HFFc6 (cell line): ENCODE measurements around the gene GSK3A. TPM values are rescaled to one million over a fixed set of nuclear protein-coding genes. Genes with fewer than 3 reads are reported as not detected.
A peak's percentile ranks its signal among the peaks of the same experiment; 100 is the strongest.

Source experiments
- DNase-seq: peaks from one replicate; pipeline ENCODE4 v3.0.0-alpha.2; 2018
- H3K27ac Mint-ChIP-seq: 2 replicates; pipeline ENCODE4 v1.8.0; 2020; ENCODE audit warnings: mild to moderate bottlenecking, mixed read lengths
- H3K27me3 Mint-ChIP-seq: 2 replicates; pipeline ENCODE4 v1.8.0; 2021; ENCODE audit warnings: mild to moderate bottlenecking, moderate library complexity, mixed read lengths; ENCODE audit not compliant: insufficient read depth
- H3K36me3 Mint-ChIP-seq: 2 replicates; pipeline ENCODE4 v1.8.0; 2021; ENCODE audit warnings: low read depth, mixed read lengths
- H3K4me1 Mint-ChIP-seq: 2 replicates; pipeline ENCODE4 v1.8.0; 2020; ENCODE audit warnings: low read depth, mixed read lengths
- H3K4me3 Mint-ChIP-seq: 2 replicates; pipeline ENCODE4 v1.8.0; 2020; ENCODE audit warnings: mild to moderate bottlenecking, moderate library complexity, mixed read lengths
- H3K9me3 Mint-ChIP-seq: 2 replicates; pipeline ENCODE4 v1.8.0; 2020; ENCODE audit warnings: mild to moderate bottlenecking, mixed read lengths
- long read RNA-seq: library from polyadenylated mRNA; unstranded; transcript quantifications from one replicate; pipeline ENCODE4 v2.0.0, GENCODE V29; 2019
- total RNA-seq, 6 experiments: library from RNA; stranded (reverse); fragmentation: NEBNext Ultra II Directional; extraction: Animal tissue kit (Norgen Biotek cat#: 25700); gene quantifications; 2 replicates in 1 of 6; 3 replicates in 5 of 6; pipeline ENCODE4 v1.2.3, GENCODE V29; 2021
- TF ChIP-seq, protein P1 (sequence below): fragments of 200-600 bp; sonication (generic); IDR thresholded peaks from 2 replicates; pipeline ENCODE4 v1.5.0; 2021; ENCODE audit warnings: antibody characterized with exemption, mild to moderate bottlenecking

Gene GSK3A
- 10 to 100 TPM; 36.3 to 45.5 (median 43.1) TPM for total RNA-seq
- long read RNA-seq = 0 reads

DNA sequence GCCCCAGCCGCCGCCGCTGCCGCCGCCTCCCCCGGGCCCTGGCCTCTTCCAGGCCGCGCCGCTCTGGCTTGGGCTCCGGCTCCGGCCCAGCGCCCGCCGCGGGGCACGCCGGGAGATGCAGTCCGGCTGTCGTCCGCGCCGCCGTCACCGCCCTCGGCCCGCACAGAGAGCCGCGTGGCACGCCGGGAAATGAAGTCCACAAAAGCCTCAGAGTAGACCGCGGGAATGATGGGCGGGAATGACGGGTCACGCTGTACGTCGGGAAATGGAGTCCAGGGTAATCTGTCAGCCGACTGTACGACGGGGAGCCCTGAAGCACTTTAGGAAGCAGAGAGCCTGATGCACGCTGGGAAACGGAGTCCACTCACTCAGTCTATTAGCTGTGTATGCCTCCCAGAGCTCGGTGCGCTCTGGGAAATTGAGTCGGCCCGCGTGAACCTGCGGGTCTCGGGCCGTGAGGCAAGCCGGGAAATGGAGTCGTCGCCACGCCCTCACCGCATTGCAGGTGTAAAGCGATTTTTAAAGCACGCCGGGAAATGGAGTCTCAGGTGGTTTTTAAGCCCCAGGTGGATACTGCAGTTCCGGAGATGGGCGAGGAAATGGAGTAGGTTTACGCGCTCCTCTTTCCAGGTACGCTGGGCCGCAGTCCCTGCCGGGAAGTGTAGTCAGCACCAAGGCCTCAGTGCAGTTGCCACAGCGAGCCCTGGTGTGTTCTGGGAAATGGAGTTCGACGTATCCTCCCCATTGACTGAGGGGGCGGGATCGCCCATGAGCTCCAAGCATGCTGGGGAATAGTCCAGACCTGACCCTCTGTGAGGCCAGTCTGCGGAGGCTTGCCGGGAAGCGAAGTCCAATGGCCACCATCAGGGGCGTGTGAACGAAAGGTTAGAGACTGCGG is at the start of gene GSK3A:
Gene GSK3A, minus strand, starts transcription at position 91 of the 898 bp plus-strand sequence. CDS start 137 bp downstream, outside the sequence.
- Mint-ChIP-seq H3K4me3 (peak within 1 kb of the TSS; percentile 96), H3K27ac (peak within 1 kb of the TSS; percentile 90), H3K4me1 (peaks cover 61% of the 10 kb centered on the region), H3K9me3 (no peaks in the 10 kb centered on the region), H3K27me3 (peaks cover 16% of the 10 kb centered on the region), H3K36me3 (peaks cover 20% of the 10 kb centered on the region)
- TF ChIP-seq, protein P1, sequence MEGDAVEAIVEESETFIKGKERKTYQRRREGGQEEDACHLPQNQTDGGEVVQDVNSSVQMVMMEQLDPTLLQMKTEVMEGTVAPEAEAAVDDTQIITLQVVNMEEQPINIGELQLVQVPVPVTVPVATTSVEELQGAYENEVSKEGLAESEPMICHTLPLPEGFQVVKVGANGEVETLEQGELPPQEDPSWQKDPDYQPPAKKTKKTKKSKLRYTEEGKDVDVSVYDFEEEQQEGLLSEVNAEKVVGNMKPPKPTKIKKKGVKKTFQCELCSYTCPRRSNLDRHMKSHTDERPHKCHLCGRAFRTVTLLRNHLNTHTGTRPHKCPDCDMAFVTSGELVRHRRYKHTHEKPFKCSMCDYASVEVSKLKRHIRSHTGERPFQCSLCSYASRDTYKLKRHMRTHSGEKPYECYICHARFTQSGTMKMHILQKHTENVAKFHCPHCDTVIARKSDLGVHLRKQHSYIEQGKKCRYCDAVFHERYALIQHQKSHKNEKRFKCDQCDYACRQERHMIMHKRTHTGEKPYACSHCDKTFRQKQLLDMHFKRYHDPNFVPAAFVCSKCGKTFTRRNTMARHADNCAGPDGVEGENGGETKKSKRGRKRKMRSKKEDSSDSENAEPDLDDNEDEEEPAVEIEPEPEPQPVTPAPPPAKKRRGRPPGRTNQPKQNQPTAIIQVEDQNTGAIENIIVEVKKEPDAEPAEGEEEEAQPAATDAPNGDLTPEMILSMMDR = no peak
- peak; percentile 99 for DNase-seq

DNA sequence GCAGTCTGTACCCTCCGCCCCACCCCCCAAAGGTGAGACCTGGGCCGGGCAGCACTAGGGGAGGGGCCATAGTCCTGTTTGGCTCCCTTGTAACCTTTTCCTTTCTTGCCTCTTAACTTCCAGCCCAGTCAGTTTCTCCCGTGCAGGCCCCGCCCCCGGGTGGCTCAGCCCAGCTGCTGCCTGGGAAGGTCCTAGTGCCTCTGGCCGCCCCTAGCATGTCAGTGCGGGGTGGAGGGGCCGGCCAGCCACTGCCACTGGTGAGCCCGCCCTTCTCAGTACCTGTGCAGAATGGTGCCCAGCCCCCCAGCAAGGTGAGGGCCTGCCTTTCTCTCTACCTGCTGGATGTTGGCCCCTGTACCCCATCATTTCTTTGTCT is 49.0 kb upstream of the GSK3A start:
- peaks cover 2% of the 10 kb centered on the region for H3K27me3 Mint-ChIP-seq
- H3K4me1 Mint-ChIP-seq = peaks cover under 1% of the 10 kb centered on the region
- no peak overlapping the region for H3K4me3 Mint-ChIP-seq
- DNase-seq = no peak
- H3K36me3 Mint-ChIP-seq = peaks cover 10% of the 10 kb centered on the region; the same call in 1 of the 2 replicates
- TF ChIP-seq, protein P1 = no peak
- H3K9me3 Mint-ChIP-seq = no peaks in the 10 kb centered on the region
- H3K27ac Mint-ChIP-seq = no peak overlapping the region

DNA sequence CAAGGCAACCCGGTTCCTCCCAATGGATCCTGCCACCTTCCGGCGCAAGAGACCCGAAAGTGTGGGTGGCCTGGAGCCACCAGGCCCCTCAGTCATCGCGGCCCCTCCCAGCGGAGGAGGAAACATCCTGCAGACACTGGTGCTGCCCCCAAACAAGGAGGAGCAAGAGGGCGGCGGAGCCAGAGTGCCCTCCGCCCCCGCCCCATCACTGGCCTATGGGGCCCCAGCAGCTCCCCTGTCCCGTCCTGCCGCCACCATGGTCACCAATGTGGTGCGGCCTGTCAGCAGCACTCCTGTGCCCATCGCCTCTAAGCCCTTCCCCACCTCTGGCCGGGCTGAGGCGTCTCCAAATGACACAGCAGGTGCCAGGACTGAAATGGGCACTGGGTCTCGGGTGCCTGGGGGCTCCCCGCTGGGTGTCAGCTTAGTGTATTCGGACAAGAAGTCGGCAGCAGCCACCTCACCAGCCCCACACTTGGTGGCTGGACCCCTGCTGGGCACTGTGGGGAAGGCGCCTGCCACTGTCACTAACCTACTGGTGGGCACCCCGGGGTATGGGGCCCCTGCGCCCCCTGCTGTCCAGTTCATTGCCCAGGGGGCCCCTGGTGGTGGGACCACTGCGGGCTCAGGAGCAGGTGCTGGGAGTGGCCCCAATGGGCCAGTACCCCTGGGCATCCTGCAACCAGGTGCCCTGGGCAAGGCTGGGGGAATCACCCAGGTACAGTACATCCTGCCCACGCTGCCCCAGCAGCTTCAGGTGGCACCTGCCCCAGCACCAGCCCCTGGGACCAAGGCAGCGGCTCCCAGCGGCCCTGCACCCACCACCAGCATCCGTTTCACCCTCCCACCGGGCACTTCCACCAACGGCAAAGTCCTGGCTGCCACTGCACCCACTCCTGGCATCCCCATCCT is 48.4 kb upstream of the GSK3A start:
- TF ChIP-seq, protein P1 = peak; percentile 82
- no peak for DNase-seq
- no peaks in the 10 kb centered on the region for H3K9me3 Mint-ChIP-seq
- peaks cover 2% of the 10 kb centered on the region for H3K27me3 Mint-ChIP-seq
- H3K36me3 Mint-ChIP-seq = peaks cover 10% of the 10 kb centered on the region; the same call in 1 of the 2 replicates
- H3K4me1 Mint-ChIP-seq = peaks cover 7% of the 10 kb centered on the region
- no peak overlapping the region for H3K4me3 Mint-ChIP-seq
- H3K27ac Mint-ChIP-seq = no peak overlapping the region

DNA sequence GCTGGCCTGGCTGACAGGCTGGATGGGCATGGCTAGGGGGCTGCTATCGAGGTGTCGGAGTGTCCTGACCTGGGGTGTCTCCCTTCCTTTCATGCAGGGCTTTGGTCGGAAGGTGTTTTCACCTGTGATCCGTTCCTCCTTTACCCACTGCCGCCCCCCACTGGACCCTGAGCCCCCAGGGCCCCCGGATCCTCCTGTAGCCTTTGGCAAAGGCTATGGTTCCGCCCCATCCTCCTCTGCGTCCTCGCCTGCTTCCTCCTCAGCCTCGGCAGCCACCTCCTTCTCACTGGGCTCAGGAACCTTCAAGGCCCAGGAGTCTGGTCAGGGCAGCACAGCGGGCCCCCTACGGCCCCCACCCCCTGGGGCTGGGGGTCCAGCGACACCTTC is 47.7 kb upstream of the GSK3A start:
- TF ChIP-seq, protein P1 = no peak
- H3K27ac Mint-ChIP-seq = no peak overlapping the region
- H3K36me3 Mint-ChIP-seq = peaks cover 10% of the 10 kb centered on the region; the same call in 1 of the 2 replicates
- peaks cover 2% of the 10 kb centered on the region for H3K27me3 Mint-ChIP-seq
- H3K4me3 Mint-ChIP-seq = no peak overlapping the region
- peaks cover 13% of the 10 kb centered on the region for H3K4me1 Mint-ChIP-seq
- DNase-seq = no peak
- H3K9me3 Mint-ChIP-seq = no peaks in the 10 kb centered on the region

DNA sequence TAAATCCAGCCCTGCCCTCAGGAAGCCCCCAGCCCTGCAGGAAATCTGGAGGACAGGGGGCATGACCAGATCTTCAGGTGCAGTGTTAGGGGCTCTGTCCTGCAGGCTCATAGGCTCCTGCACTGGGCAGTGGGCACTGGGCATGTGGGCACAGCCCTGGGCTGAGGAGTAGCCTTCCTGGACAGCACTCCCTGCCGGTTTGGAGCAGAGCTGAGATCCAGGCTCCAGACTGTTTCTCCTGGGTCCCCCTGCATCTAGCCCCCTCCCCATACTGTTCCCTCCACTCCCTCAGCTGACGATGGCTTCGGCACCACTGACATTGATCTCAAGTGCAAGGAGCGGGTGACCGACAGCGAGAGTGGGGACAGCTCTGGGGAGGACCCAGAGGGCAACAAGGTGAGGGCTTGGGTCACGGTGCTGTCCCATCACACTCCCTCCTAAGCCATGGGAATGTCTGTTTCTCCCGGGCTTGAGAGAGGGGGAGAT is 47.2 kb upstream of the GSK3A start:
- TF ChIP-seq, protein P1 = no peak
- no peak for DNase-seq
- H3K4me3 Mint-ChIP-seq = no peak overlapping the region
- H3K27me3 Mint-ChIP-seq = peaks cover 2% of the 10 kb centered on the region
- H3K4me1 Mint-ChIP-seq = peaks cover 19% of the 10 kb centered on the region
- H3K27ac Mint-ChIP-seq = no peak overlapping the region
- peaks cover 10% of the 10 kb centered on the region; the same call in 1 of the 2 replicates for H3K36me3 Mint-ChIP-seq
- H3K9me3 Mint-ChIP-seq = no peaks in the 10 kb centered on the region
